K562 (cell line): ENCODE data around the gene RAB5B. TPM values are rescaled to one million over a fixed set of nuclear protein-coding genes. Genes with fewer than 3 reads are reported as not detected.

Experiments
- CBX3 ChIP-seq, 2 experiments: IDR thresholded peaks; 1 replicate in 1 of 2; 2 replicates in 1 of 2; pipeline ENCODE4 v1.6.1; 2012; ENCODE audit warnings: inconsistent platforms in 2 of 2, low read length in 2 of 2, borderline replicate concordance in 1 of 2, control low read depth in 1 of 2
- EHMT2 ChIP-seq: fragments of 450-650 bp; IDR thresholded peaks from 2 replicates; pipeline ENCODE4 v1.6.1; 2018; ENCODE audit warnings: antibody characterized with exemption
- GATAD2A ChIP-seq: fragments of 450-650 bp; IDR thresholded peaks from 2 replicates; pipeline ENCODE4 v1.6.1; 2017
- GTF2E2 ChIP-seq: fragments of 200-800 bp; sonication (Bioruptor generic); IDR thresholded peaks from 2 replicates; pipeline ENCODE4 v1.6.1; 2016; ENCODE audit warnings: missing genetic modification characterization, missing compliant biosample characterization
- HDGF ChIP-seq: fragments of 450-650 bp; IDR thresholded peaks from 2 replicates; pipeline ENCODE4 v1.6.1; 2016
- HMG20A ChIP-seq: fragments of 450-650 bp; formaldehyde crosslinking; conservative IDR thresholded peaks from 2 replicates; pipeline ENCODE4 v1.4.0; 2020; ENCODE audit warnings: mild to moderate bottlenecking, mixed read lengths
- MAFF ChIP-seq: IDR thresholded peaks from 2 replicates; pipeline ENCODE4 v1.6.1; 2012; ENCODE audit warnings: low read length, improper control_type of control experiment
- MAZ ChIP-seq, 2 experiments: fragments of 450-650 bp in 1 of 2; sonication (generic) in 1 of 2; formaldehyde crosslinking; IDR thresholded peaks in 1 of 2; conservative IDR thresholded peaks in 1 of 2; 2 replicates each; pipeline versions ENCODE4 v1.4.0 to v1.5.0; 2020; ENCODE audit warnings: mild to moderate bottlenecking in 1 of 2, missing genetic modification reagents in 1 of 2
- MBD2 ChIP-seq: sonication (generic); IDR thresholded peaks from 2 replicates; pipeline ENCODE4 v1.6.1; 2016; ENCODE audit warnings: low read depth, borderline replicate concordance
- MIER1 ChIP-seq: fragments of 450-650 bp; IDR thresholded peaks from 2 replicates; pipeline ENCODE4 v1.6.1; 2016; ENCODE audit warnings: antibody characterized with exemption, mild to moderate bottlenecking, low read depth
- RBM14 ChIP-seq: fragments of 200-400 bp; formaldehyde crosslinking; IDR thresholded peaks from 2 replicates; pipeline ENCODE4 v1.6.1; 2018; ENCODE audit warnings: low read depth, mild to moderate bottlenecking, low read length, moderate library complexity, borderline replicate concordance; ENCODE audit not compliant: insufficient read depth
- SRSF7 ChIP-seq: fragments of 200-400 bp; formaldehyde crosslinking; optimal IDR thresholded peaks from 2 replicates; pipeline ENCODE3; 2017; ENCODE audit warnings: mild to moderate bottlenecking, low read depth, low read length
- ZBTB7A ChIP-seq: IDR thresholded peaks from 2 replicates; pipeline ENCODE4 v1.6.1; 2011; ENCODE audit warnings: low read depth, mild to moderate bottlenecking, low read length, moderate library complexity, borderline replicate concordance; ENCODE audit not compliant: control insufficient read depth
- polyA plus RNA-seq, 8 experiments: library from polyadenylated mRNA; depleted of rRNA in 4 of 8; stranded (reverse) in 5 of 8; unstranded in 3 of 8; fragments of >200 nt; fragmentation: Nextera tagmentation in 2 of 8; fragmentation: Illumina TruSeq in 1 of 8; extraction: Ambion mirVana in 2 of 8; extraction: Trizol in 1 of 8; gene quantifications; 2 replicates each; pipeline versions ENCODE4 v1.2.1 to v1.2.3, GENCODE V29; 2011 to 2014; ENCODE audit warnings: inconsistent platforms in 1 of 8, missing spikeins in 1 of 8
- total RNA-seq, 7 experiments: library from RNA; depleted of rRNA in 6 of 7; stranded (reverse); fragments of >200 nt in 6 of 7; fragmentation: Illumina TruSeq in 2 of 7; extraction: Trizol in 2 of 7; gene quantifications; 2 replicates each; pipeline versions ENCODE4 v1.2.1 to v1.2.3, GENCODE V29; 2011 to 2021; ENCODE audit warnings: low replicate concordance in 1 of 7
- TF ChIP-seq, protein P1 (sequence below): fragments of 450-650 bp; IDR thresholded peaks from 2 replicates; pipeline ENCODE4 v1.6.1; 2016
- TF ChIP-seq, protein P2 (sequence below): fragments of 250-450 bp; sonication (Bioruptor Pico); IDR thresholded peaks from 2 replicates; pipeline ENCODE4 v1.4.0; 2020
- TF ChIP-seq, protein P3 (sequence below): sonication (generic); formaldehyde crosslinking; IDR thresholded peaks from 2 replicates; pipeline ENCODE4 v1.8.0; 2023; ENCODE audit warnings: missing genetic modification reagents, mild to moderate bottlenecking, borderline replicate concordance

The RAB5B gene
- total and polyA plus RNA-seq, 9 of the 15 experiments (the other 6 are each of a cell fraction or from before 2014, with no cell fraction given), result 6.8 to 73.8 (median 25.2) TPM

DNA sequence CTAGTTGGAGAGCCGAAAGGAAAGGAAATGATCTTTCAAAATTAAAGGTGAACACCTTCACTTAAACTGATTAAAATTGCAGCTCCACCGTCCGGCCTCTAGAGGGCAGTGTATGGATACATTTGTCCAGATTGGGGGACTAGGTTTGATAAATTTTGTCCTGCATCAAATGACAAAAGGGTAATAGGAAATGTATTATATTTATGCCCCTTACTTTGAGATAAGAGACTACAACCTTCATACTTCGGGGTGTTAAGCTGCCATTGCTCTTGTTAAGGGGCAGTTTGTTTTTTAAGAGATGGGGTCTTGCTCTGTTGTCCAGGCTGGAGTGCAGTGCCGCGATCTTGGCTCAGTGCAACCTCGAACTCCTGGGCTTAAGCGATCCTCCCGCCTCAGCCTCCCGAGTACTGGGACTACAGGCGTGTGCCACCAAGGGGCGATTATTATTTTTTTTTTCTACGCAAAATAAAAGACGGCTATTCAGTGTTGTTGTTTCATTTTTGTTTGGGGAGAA, 22.4 kb downstream of the RAB5B start (continued):
- TF ChIP-seq CBX3 (IDR thresholded peaks at IDR 0.05; ENCODE audit: borderline replicate concordance in 1 of 2, low read length in 2 of 2) (no peak), MAZ (CRISPR knock-in tag; conservative IDR thresholded peaks at IDR 0.05 in 1 of 2, IDR thresholded peaks at IDR 0.05 in 1 of 2) (no peak), RBM14 (no peak), GATAD2A (no peak), ZBTB7A (0 out of 2 replicates have a peak, but pooled peaks have one; percentile 26), EHMT2 (no peak), MBD2 (no peak), HMG20A (CRISPR knock-in tag) (no peak), MIER1 (peak; percentile 58; the same call in 1 of the 2 replicates), MAFF (no peak), GTF2E2 (tag) (no peak), HDGF (peak; percentile 74; the same call in 1 of the 2 replicates), SRSF7 (no peak)
- TF ChIP-seq, protein P1, sequence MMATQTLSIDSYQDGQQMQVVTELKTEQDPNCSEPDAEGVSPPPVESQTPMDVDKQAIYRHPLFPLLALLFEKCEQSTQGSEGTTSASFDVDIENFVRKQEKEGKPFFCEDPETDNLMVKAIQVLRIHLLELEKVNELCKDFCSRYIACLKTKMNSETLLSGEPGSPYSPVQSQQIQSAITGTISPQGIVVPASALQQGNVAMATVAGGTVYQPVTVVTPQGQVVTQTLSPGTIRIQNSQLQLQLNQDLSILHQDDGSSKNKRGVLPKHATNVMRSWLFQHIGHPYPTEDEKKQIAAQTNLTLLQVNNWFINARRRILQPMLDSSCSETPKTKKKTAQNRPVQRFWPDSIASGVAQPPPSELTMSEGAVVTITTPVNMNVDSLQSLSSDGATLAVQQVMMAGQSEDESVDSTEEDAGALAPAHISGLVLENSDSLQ, result no peak
- TF ChIP-seq, protein P2, sequence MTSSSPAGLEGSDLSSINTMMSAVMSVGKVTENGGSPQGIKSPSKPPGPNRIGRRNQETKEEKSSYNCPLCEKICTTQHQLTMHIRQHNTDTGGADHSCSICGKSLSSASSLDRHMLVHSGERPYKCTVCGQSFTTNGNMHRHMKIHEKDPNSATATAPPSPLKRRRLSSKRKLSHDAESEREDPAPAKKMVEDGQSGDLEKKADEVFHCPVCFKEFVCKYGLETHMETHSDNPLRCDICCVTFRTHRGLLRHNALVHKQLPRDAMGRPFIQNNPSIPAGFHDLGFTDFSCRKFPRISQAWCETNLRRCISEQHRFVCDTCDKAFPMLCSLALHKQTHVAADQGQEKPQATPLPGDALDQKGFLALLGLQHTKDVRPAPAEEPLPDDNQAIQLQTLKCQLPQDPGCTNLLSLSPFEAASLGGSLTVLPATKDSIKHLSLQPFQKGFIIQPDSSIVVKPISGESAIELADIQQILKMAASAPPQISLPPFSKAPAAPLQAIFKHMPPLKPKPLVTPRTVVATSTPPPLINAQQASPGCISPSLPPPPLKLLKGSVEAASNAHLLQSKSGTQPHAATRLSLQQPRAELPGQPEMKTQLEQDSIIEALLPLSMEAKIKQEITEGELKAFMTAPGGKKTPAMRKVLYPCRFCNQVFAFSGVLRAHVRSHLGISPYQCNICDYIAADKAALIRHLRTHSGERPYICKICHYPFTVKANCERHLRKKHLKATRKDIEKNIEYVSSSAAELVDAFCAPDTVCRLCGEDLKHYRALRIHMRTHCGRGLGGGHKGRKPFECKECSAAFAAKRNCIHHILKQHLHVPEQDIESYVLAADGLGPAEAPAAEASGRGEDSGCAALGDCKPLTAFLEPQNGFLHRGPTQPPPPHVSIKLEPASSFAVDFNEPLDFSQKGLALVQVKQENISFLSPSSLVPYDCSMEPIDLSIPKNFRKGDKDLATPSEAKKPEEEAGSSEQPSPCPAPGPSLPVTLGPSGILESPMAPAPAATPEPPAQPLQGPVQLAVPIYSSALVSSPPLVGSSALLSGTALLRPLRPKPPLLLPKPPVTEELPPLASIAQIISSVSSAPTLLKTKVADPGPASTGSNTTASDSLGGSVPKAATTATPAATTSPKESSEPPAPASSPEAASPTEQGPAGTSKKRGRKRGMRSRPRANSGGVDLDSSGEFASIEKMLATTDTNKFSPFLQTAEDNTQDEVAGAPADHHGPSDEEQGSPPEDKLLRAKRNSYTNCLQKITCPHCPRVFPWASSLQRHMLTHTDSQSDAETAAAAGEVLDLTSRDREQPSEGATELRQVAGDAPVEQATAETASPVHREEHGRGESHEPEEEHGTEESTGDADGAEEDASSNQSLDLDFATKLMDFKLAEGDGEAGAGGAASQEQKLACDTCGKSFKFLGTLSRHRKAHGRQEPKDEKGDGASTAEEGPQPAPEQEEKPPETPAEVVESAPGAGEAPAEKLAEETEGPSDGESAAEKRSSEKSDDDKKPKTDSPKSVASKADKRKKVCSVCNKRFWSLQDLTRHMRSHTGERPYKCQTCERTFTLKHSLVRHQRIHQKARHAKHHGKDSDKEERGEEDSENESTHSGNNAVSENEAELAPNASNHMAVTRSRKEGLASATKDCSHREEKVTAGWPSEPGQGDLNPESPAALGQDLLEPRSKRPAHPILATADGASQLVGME, result no peak
- TF ChIP-seq, protein P3, sequence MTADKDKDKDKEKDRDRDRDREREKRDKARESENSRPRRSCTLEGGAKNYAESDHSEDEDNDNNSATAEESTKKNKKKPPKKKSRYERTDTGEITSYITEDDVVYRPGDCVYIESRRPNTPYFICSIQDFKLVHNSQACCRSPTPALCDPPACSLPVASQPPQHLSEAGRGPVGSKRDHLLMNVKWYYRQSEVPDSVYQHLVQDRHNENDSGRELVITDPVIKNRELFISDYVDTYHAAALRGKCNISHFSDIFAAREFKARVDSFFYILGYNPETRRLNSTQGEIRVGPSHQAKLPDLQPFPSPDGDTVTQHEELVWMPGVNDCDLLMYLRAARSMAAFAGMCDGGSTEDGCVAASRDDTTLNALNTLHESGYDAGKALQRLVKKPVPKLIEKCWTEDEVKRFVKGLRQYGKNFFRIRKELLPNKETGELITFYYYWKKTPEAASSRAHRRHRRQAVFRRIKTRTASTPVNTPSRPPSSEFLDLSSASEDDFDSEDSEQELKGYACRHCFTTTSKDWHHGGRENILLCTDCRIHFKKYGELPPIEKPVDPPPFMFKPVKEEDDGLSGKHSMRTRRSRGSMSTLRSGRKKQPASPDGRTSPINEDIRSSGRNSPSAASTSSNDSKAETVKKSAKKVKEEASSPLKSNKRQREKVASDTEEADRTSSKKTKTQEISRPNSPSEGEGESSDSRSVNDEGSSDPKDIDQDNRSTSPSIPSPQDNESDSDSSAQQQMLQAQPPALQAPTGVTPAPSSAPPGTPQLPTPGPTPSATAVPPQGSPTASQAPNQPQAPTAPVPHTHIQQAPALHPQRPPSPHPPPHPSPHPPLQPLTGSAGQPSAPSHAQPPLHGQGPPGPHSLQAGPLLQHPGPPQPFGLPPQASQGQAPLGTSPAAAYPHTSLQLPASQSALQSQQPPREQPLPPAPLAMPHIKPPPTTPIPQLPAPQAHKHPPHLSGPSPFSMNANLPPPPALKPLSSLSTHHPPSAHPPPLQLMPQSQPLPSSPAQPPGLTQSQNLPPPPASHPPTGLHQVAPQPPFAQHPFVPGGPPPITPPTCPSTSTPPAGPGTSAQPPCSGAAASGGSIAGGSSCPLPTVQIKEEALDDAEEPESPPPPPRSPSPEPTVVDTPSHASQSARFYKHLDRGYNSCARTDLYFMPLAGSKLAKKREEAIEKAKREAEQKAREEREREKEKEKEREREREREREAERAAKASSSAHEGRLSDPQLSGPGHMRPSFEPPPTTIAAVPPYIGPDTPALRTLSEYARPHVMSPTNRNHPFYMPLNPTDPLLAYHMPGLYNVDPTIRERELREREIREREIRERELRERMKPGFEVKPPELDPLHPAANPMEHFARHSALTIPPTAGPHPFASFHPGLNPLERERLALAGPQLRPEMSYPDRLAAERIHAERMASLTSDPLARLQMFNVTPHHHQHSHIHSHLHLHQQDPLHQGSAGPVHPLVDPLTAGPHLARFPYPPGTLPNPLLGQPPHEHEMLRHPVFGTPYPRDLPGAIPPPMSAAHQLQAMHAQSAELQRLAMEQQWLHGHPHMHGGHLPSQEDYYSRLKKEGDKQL (CRISPR knock-in tag), result no peak
